Measurements from ENCODE around the gene SPINT2. TPM values are rescaled to one million over a fixed set of nuclear protein-coding genes. Genes with fewer than 3 reads are reported as not detected.
"Not testable (repeated sequence)": the region's sequence is repeated elsewhere in the genome, so short reads cannot be mapped to it uniquely, and the experiment has no call there.

The SPINT2 gene
- total RNA-seq, 2 experiments from 2014 or later = 56.2 to 68.4 TPM

GRCh38 chr19:38335949-38336637 lies 71.7 kb downstream of the SPINT2 start:
- H3K27ac Mint-ChIP-seq = peak overlapping the region; percentile 97
- no peak for TF ChIP-seq CTCF (IDR thresholded peaks at IDR 0.05)
- no peaks in the 10 kb centered on the region for H3K9me3 Mint-ChIP-seq
- DNase-seq (peak; percentile 97), ATAC-seq (peak; percentile 71)
- ChIA-PET POLR2A (interaction anchor here (0.8 to 2.2 kb wide), 3 partner anchors 24 to 102 kb away, joined by 3 to 13 read pairs (median 4); partner anchors contain the start of gene PSMD8), CTCF (interaction anchor here (0.6 to 3.8 kb wide), 13 partner anchors 17 to 430 kb away, joined by 3 to 33 read pairs (median 5); partner anchors contain the start of genes FAM98C, KCNK6, PSMD8 and SIPA1L3)
- H3K27me3 Mint-ChIP-seq = no peaks in the 10 kb centered on the region
- peak overlapping the region; percentile 87 for H3K4me3 Mint-ChIP-seq
- no peaks in the 10 kb centered on the region for H3K36me3 Mint-ChIP-seq (ENCODE audit: low read depth)
- H3K4me1 Mint-ChIP-seq (ENCODE audit: low read depth) = peaks cover 12% of the 10 kb centered on the region
- intact Hi-C loops (cut with micrococcal nuclease) = loop anchor here (1.0 to 10.0 kb wide), 3 partner anchors 36 to 431 kb away; partner anchors contain the start of genes PSMD8, SIPA1L3 and WDR87

GRCh38 chr19:38336638-38337359 lies 72.4 kb downstream of the SPINT2 start:
- DNase-seq (peak; percentile 99), ATAC-seq (peak; percentile 78)
- Mint-ChIP-seq H3K9me3 (no peaks in the 10 kb centered on the region), H3K36me3 (ENCODE audit: low read depth) (no peaks in the 10 kb centered on the region), H3K27ac (peak overlapping the region; percentile 97), H3K4me1 (ENCODE audit: low read depth) (peaks cover 12% of the 10 kb centered on the region), H3K4me3 (peak overlapping the region; percentile 87), H3K27me3 (no peaks in the 10 kb centered on the region)
- intact Hi-C loops (cut with micrococcal nuclease) = loop anchor here (5.0 to 10.0 kb wide), 2 partner anchors 36 to 432 kb away; partner anchors contain the start of genes PSMD8, SIPA1L3 and WDR87
- ChIA-PET CTCF (interaction anchor here (0.8 to 3.8 kb wide), 7 partner anchors 17 to 105 kb away, joined by 3 to 33 read pairs (median 5); partner anchors contain the start of genes KCNK6 and PSMD8), POLR2A (interaction anchor here (0.6 to 2.2 kb wide), 4 partner anchors 9 to 102 kb away, joined by 3 to 13 read pairs (median 3); partner anchors contain the start of gene PSMD8)
- no peak for TF ChIP-seq CTCF (IDR thresholded peaks at IDR 0.05)

- POLR2A ChIA-PET = interaction anchor here (0.6 to 2.2 kb wide), 3 partner anchors 9 to 37 kb away, joined by 3 to 13 read pairs (median 3); partner anchors contain the start of gene PSMD8
- ATAC-seq (no peak), DNase-seq (no peak)
- no peak for TF ChIP-seq CTCF (IDR thresholded peaks at IDR 0.05)
- no peaks in the 10 kb centered on the region for H3K36me3 Mint-ChIP-seq (ENCODE audit: low read depth)
- CTCF ChIA-PET = interaction anchor here (0.8 to 3.8 kb wide), 2 partner anchors 37 to 93 kb away, joined by 4 to 33 read pairs; partner anchors contain the start of gene PSMD8
- intact Hi-C loops (cut with micrococcal nuclease) = loop anchor here (5.0 to 10.0 kb wide), 2 partner anchors 35 to 433 kb away; partner anchors contain the start of genes PSMD8, SIPA1L3 and WDR87
- peak overlapping the region; percentile 97 for H3K27ac Mint-ChIP-seq
- peaks cover 12% of the 10 kb centered on the region for H3K4me1 Mint-ChIP-seq (ENCODE audit: low read depth)
- H3K4me3 Mint-ChIP-seq = peak overlapping the region; percentile 87
- H3K27me3 Mint-ChIP-seq = no peaks in the 10 kb centered on the region
- H3K9me3 Mint-ChIP-seq = no peaks in the 10 kb centered on the region
These were observed 72.9 kb downstream of the SPINT2 start for GRCh38 chr19:38337360-38337653.

- intact Hi-C loops (cut with micrococcal nuclease) = loop anchor here (5.0 to 10.0 kb wide), 2 partner anchors 33 to 434 kb away; partner anchors contain the start of genes PSMD8, SIPA1L3 and WDR87
- H3K4me3 Mint-ChIP-seq; DNase-seq; H3K9me3 Mint-ChIP-seq; POLR2A ChIA-PET; H3K27ac Mint-ChIP-seq; H3K36me3 Mint-ChIP-seq (ENCODE audit: low read depth); H3K27me3 Mint-ChIP-seq; ATAC-seq: not testable (repeated sequence)
- H3K4me1 Mint-ChIP-seq (ENCODE audit: low read depth) = peaks cover 12% of the 10 kb centered on the region
- CTCF ChIA-PET = interaction anchor here (0.7 to 1.4 kb wide), 3 partner anchors 21 to 75 kb away, joined by 3 to 7 read pairs (median 5); partner anchors contain the start of genes PSMD8 and SPINT2
These were observed 74.6 kb downstream of the SPINT2 start for GRCh38 chr19:38339011-38339410.

GRCh38 chr19:38340927-38341326 lies 76.6 kb downstream of the SPINT2 start:
- POLR2A ChIA-PET = no interaction called here

More at GRCh38 chr19:38340927-38341326, 76.6 kb downstream of the SPINT2 start:
- no peak for TF ChIP-seq CTCF (IDR thresholded peaks at IDR 0.05)
- Mint-ChIP-seq H3K27ac (no peak overlapping the region), H3K4me3 (no peak overlapping the region), H3K9me3 (no peaks in the 10 kb centered on the region), H3K27me3 (no peaks in the 10 kb centered on the region), H3K4me1 (ENCODE audit: low read depth) (peaks cover 12% of the 10 kb centered on the region), H3K36me3 (ENCODE audit: low read depth) (no peaks in the 10 kb centered on the region)
- no peak for DNase-seq
- ATAC-seq = no peak
- CTCF ChIA-PET = no interaction called here
- intact Hi-C loops (cut with micrococcal nuclease) = no loop called here
